Karpas-422 (cell line): Measurements from ENCODE around the gene SLC26A9. TPM values are rescaled to one million over a fixed set of nuclear protein-coding genes. Genes with fewer than 3 reads are reported as not detected.

ENCODE experiments used
- DNase-seq: peaks from one replicate; pipeline ENCODE4 v3.0.0-alpha.2; 2015
- H2AFZ ChIP-seq: fragments of 200-600 bp; sonication (generic); 2 replicates; pipeline ENCODE4 v1.6.1; 2014; ENCODE audit warnings: antibody characterized with exemption, low read length, mixed read lengths
- H3K27ac ChIP-seq: fragments of 200-600 bp; sonication (generic); 2 replicates; pipeline ENCODE4 v1.5.1; 2014; ENCODE audit warnings: mild to moderate bottlenecking, low read length, moderate library complexity
- H3K27me3 ChIP-seq: fragments of 200-600 bp; sonication (generic); 2 replicates; pipeline ENCODE4 v1.6.1; 2014; ENCODE audit warnings: low read length, mixed read lengths
- H3K36me3 ChIP-seq: fragments of 200-600 bp; sonication (generic); 2 replicates; pipeline ENCODE4 v1.6.1; 2014; ENCODE audit warnings: low read length, mixed read lengths; ENCODE audit not compliant: insufficient read depth
- H3K4me1 ChIP-seq: fragments of 200-600 bp; sonication (generic); 2 replicates; pipeline ENCODE4 v1.6.1; 2014; ENCODE audit warnings: mild to moderate bottlenecking, low read length, mixed read lengths
- H3K4me2 ChIP-seq: fragments of 200-600 bp; sonication (generic); 2 replicates; pipeline ENCODE4 v1.6.1; 2014; ENCODE audit warnings: low read length, low read depth, mild to moderate bottlenecking; ENCODE audit not compliant: poor library complexity, severe bottlenecking
- H3K4me3 ChIP-seq: fragments of 200-600 bp; sonication (generic); 2 replicates; pipeline ENCODE4 v1.5.1; 2014; ENCODE audit warnings: mild to moderate bottlenecking, antibody characterized with exemption, low read length, mixed read lengths
- H3K79me2 ChIP-seq: fragments of 200-600 bp; sonication (generic); 2 replicates; pipeline ENCODE4 v1.6.1; 2014; ENCODE audit warnings: mild to moderate bottlenecking, low read length, mixed read lengths
- H3K9ac ChIP-seq: fragments of 200-600 bp; sonication (generic); 2 replicates; pipeline ENCODE4 v1.6.0; 2014; ENCODE audit warnings: low read length
- H3K9me2 ChIP-seq: fragments of 200-600 bp; sonication (generic), shearing (Covaris generic); replicated peaks from 2 replicates; pipeline ENCODE4 v1.6.0; 2014; ENCODE audit warnings: mild to moderate bottlenecking, low read length, moderate library complexity; ENCODE audit not compliant: insufficient read depth
- H3K9me3 ChIP-seq: fragments of 300-700, 200-600 bp; sonication (generic); 2 replicates; pipeline ENCODE4 v1.6.1; 2014; ENCODE audit warnings: low read length, mixed read lengths
- H4K20me1 ChIP-seq: fragments of 200-600 bp; sonication (generic); 2 replicates; pipeline ENCODE4 v1.6.1; 2014; ENCODE audit warnings: mild to moderate bottlenecking, antibody characterized with exemption, low read length, low read depth; ENCODE audit not compliant: insufficient read depth
- total RNA-seq: library from RNA; depleted of rRNA; stranded (reverse); fragments of >200 nt; shearing (Covaris generic); gene quantifications from 2 replicates; pipeline ENCODE4 v1.2.3, GENCODE V29; 2014; ENCODE audit warnings: low replicate concordance

The SLC26A9 gene
- total RNA-seq, 1 experiment from 2014 or later: not detected

DNA sequence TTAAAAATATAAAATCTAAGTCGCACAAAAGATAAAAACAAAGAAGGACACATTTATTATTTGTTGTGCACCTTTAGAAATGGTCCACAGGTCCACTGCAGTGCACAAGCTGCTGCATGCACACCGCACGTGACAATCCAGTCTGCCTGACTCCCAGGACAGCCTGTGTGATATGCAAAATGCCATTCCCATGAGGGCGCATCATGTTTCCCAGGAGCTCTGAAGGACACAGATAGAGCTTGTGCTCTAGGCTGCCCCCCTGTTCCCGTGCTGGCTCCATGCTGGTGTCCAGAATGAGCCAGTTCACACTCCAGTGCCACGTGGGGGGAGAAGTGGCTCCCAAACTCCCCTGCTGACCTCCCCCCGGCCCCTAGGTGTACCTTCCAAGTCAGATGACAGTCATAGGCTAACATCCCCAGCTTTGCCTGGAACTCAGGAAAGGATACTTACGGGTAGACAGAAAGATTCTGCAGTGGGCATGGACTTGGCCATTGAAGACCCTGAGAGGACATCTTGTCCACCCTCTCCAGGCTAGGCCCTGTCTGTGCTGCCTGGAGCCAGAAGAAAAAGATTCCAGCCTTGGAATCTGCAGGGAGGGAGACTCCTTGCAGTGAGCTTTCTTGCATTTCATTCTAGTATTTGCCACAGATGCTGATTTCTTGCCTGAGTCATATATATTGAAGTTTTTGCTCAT, 33.6 kb upstream of the SLC26A9 start:
- H3K9me2 ChIP-seq: no peaks in the 10 kb centered on the region
- no peak overlapping the region for H2AFZ ChIP-seq
- no peaks in the 10 kb centered on the region for H3K9me3 ChIP-seq
- no peaks in the 10 kb centered on the region for H3K79me2 ChIP-seq
- no peak overlapping the region for H3K9ac ChIP-seq
- DNase-seq: no peak
- no peaks in the 10 kb centered on the region for H3K4me1 ChIP-seq
- no peak overlapping the region for H3K4me3 ChIP-seq
- H3K36me3 ChIP-seq: no peaks in the 10 kb centered on the region
- no peaks in the 10 kb centered on the region for H3K27me3 ChIP-seq
- H4K20me1 ChIP-seq: no peaks in the 10 kb centered on the region
- H3K4me2 ChIP-seq: no peak overlapping the region
- no peak overlapping the region for H3K27ac ChIP-seq

DNA sequence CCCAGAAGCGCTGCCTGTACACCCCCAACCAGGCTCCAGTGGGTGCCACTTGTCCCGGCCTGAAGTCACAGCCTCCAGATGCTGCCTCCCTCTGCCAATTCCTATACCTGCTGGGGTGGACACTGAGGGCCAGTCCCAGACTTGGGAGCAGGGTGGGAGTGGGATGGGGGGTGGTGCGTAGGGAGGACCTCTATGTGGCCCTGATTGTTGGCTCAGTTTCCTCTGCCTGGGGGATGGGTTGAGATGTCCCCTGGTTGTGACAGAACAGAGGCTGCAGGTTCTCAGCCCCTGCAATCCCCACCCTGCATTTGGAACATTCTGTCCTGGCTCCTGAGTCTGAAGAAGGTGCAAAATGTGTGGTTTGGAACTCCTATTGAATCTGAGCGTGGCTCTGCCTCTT, 32.8 kb upstream of the SLC26A9 start:
- no peak overlapping the region for H2AFZ ChIP-seq
- H3K4me1 ChIP-seq: no peaks in the 10 kb centered on the region
- no peak overlapping the region for H3K27ac ChIP-seq
- H4K20me1 ChIP-seq: no peaks in the 10 kb centered on the region
- H3K4me2 ChIP-seq: no peak overlapping the region
- no peak for DNase-seq
- no peak overlapping the region for H3K9ac ChIP-seq
- no peak overlapping the region for H3K4me3 ChIP-seq
- no peaks in the 10 kb centered on the region for H3K36me3 ChIP-seq
- no peaks in the 10 kb centered on the region for H3K79me2 ChIP-seq
- H3K9me3 ChIP-seq: no peaks in the 10 kb centered on the region
- H3K9me2 ChIP-seq: no peaks in the 10 kb centered on the region
- no peaks in the 10 kb centered on the region for H3K27me3 ChIP-seq

DNA sequence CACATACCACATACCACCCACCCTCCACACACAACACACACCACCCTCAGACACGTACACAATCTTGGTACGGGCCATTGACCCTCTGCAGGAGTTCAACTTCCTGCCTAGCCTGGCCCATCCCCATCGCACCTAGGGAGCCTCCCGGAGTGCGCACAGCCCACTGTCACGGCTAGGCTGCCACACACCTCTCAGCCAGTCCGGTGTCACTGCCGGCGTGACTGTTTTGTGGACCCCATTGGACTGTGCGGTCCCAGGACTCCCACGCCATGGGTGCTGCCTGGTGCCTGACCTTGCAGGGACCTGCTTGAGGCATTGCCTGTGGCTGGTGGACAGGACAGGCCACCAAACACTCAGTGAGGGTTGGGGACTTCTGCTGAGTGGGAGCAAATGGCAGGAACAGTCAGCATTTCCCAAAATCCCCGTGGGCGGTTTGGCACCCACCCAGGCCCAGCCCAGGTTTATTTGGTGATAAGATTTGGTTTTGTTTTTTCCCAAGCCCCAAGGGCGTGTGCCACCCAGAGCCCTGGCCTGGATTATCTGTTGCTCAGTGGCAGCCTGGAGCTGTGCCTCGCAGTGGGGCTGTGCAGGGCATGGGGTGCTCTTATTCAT, 32.2 kb upstream of the SLC26A9 start:
- Histone ChIP-seq H3K4me2 (no peak overlapping the region), H3K4me3 (no peak overlapping the region), H3K9me3 (no peaks in the 10 kb centered on the region), H3K36me3 (no peaks in the 10 kb centered on the region), H3K9me2 (no peaks in the 10 kb centered on the region), H3K4me1 (no peaks in the 10 kb centered on the region), H3K27ac (no peak overlapping the region), H4K20me1 (no peaks in the 10 kb centered on the region), H3K27me3 (no peaks in the 10 kb centered on the region), H3K9ac (no peak overlapping the region), H2AFZ (no peak overlapping the region), H3K79me2 (no peaks in the 10 kb centered on the region)
- no peak for DNase-seq

DNA sequence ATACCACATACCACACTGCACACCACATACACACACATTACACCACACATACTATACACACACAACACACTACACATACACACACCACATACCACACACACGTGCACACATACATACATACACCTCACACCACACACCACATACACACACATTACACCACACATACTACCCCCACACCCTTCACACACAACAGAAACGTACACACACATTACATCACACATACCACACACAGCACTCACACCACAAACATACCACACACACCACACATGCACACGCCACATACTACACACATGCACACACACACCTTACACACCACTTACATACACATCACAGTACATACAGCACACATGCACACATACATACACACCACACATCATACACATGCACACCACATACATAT, 31.5 kb upstream of the SLC26A9 start:
- H3K4me2 ChIP-seq: no peak overlapping the region
- no peak overlapping the region for H3K4me3 ChIP-seq
- H4K20me1 ChIP-seq: no peaks in the 10 kb centered on the region

DNA sequence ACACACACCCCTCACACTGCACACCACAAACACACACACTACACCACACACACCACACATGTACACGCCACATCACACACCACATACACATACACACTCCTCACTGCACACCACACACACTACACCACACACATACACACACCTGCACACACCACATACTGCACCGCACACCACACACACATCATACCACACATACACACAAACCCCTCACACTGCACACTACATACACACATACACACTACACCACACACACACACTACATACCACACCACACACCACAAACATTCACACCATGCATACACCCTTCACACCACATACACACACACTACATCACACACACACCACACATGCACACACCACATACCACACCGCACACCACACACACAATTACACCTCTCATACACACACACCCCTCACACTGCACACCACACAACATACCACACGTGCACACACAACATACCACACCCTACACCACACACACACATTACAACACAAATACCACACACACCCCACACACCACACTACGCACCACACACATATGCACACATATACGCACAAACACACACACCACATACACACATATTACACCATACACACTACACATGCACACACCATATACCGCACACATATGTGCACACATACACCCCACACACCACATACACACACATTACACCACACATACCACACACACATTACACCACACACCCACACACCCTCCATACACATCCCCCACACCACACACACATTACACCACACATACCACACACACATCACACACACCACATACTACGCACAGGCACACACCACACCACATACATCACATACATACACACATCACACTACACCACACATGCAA, 30.3 kb upstream of the SLC26A9 start:
- H3K9ac ChIP-seq: no peak overlapping the region
- DNase-seq: no peak

More for the DNA sequence above, 31.5 kb upstream of the SLC26A9 start:
- Histone ChIP-seq H3K27ac (no peak overlapping the region), H3K9me3 (no peaks in the 10 kb centered on the region), H3K9ac (no peak overlapping the region), H3K9me2 (no peaks in the 10 kb centered on the region), H3K27me3 (no peaks in the 10 kb centered on the region), H3K4me1 (no peaks in the 10 kb centered on the region), H2AFZ (no peak overlapping the region), H3K79me2 (no peaks in the 10 kb centered on the region), H3K36me3 (no peaks in the 10 kb centered on the region)
- no peak for DNase-seq

DNA sequence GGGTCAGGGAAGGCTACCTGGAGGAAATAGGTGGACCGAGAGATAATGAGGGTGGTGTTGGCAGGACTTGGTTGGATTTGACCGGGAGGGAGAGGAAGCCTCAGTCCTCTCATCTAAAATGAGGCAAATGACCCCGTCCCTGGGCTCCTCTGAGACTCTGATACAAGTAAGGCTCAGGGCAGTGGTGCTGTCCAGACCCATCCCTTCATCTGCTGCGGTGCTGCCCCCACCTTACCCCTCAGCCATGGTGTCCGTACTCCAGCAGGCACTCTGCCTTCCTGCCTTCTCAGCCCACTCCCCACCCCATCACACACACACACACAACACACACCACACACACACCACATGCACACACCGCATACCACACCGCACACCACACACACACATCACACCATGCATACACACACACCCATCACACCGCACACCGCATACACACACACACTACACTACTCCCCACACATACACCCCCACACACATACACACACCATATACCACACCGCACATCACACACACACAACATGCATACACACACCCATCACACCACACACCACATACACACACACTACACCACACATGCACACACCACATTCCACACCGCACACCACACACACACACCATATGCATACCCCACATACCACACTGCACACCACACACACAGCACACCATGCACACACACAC, 29.4 kb upstream of the SLC26A9 start:
- H3K27ac ChIP-seq: no peak overlapping the region
- H3K9ac ChIP-seq: no peak overlapping the region
- H3K4me1 ChIP-seq: no peaks in the 10 kb centered on the region
- no peaks in the 10 kb centered on the region for H3K27me3 ChIP-seq
- H3K36me3 ChIP-seq: no peaks in the 10 kb centered on the region
- DNase-seq: no peak
- H4K20me1 ChIP-seq: no peaks in the 10 kb centered on the region
- H3K4me2 ChIP-seq: no peak overlapping the region
- H3K9me3 ChIP-seq: no peaks in the 10 kb centered on the region
- no peak overlapping the region for H2AFZ ChIP-seq
- no peaks in the 10 kb centered on the region for H3K9me2 ChIP-seq
- no peak overlapping the region for H3K4me3 ChIP-seq
- no peaks in the 10 kb centered on the region for H3K79me2 ChIP-seq

More for the DNA sequence above, 30.3 kb upstream of the SLC26A9 start:
- no peaks in the 10 kb centered on the region for H3K27me3 ChIP-seq
- H4K20me1 ChIP-seq: no peaks in the 10 kb centered on the region
- no peaks in the 10 kb centered on the region for H3K79me2 ChIP-seq
- H3K36me3 ChIP-seq: no peaks in the 10 kb centered on the region
- H3K9me2 ChIP-seq: no peaks in the 10 kb centered on the region
- no peak overlapping the region for H3K4me2 ChIP-seq
- H3K27ac ChIP-seq: no peak overlapping the region
- no peak overlapping the region for H2AFZ ChIP-seq
- H3K9me3 ChIP-seq: no peaks in the 10 kb centered on the region
- no peaks in the 10 kb centered on the region for H3K4me1 ChIP-seq
- H3K4me3 ChIP-seq: no peak overlapping the region

DNA sequence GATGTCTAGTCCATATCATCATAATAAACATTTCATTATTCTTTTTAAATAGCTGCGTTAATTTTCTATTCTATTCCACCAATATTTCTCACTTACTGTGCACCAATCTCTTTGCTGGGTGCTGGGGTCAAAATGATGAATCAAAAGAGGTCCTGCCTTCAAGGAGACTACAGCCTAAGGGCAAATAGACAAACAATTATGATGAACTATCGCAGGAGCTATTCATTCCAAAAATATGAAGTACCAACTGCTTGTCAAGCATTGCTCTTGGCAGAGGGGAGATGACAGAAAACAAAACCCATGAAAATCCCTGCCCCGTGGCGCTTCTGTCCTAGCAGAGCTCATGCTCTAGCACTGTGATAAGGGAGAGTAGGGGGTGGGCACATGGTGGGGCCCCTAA, 28.8 kb upstream of the SLC26A9 start:
- no peak overlapping the region for H3K4me2 ChIP-seq
- H3K27me3 ChIP-seq: no peaks in the 10 kb centered on the region
- DNase-seq: no peak
- no peaks in the 10 kb centered on the region for H3K36me3 ChIP-seq
- no peak overlapping the region for H3K4me3 ChIP-seq
- H3K9me3 ChIP-seq: no peaks in the 10 kb centered on the region
- H3K9me2 ChIP-seq: no peaks in the 10 kb centered on the region
- no peak overlapping the region for H2AFZ ChIP-seq
- no peak overlapping the region for H3K9ac ChIP-seq
- no peak overlapping the region for H3K27ac ChIP-seq
- no peaks in the 10 kb centered on the region for H3K4me1 ChIP-seq
- no peaks in the 10 kb centered on the region for H3K79me2 ChIP-seq
- H4K20me1 ChIP-seq: no peaks in the 10 kb centered on the region

DNA sequence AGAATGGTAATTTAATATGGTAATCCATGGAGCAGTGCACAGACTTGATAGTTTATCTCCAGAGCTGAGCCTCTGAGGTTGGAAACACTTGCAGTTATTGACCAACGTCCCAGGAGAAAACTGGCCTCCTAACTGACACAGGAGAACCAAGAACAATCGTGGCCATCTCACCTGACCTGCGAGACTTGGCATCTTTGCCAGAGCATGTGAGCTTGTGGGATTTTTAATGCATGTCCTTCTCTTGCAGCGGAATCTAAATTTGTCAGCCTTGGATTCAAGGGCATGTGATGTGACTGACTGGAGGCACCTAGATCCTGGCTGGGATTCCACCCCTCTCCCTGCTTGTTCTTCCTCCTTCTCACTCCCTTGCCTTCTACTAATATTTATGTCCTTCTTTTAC, 27.8 kb upstream of the SLC26A9 start:
- Histone ChIP-seq H3K9me3 (no peaks in the 10 kb centered on the region), H4K20me1 (no peaks in the 10 kb centered on the region), H3K4me1 (no peaks in the 10 kb centered on the region; the same call in 1 of the 2 replicates), H3K9me2 (no peaks in the 10 kb centered on the region), H3K9ac (no peak overlapping the region), H2AFZ (no peak overlapping the region), H3K4me3 (no peak overlapping the region), H3K27ac (no peak overlapping the region), H3K27me3 (no peaks in the 10 kb centered on the region), H3K36me3 (no peaks in the 10 kb centered on the region), H3K4me2 (no peak overlapping the region), H3K79me2 (no peaks in the 10 kb centered on the region)
- DNase-seq: no peak
